Breast epithelium (tissue), 3 donors: ENCODE measurements around the gene EEF1AKMT3.

Experiments
- POLR2A ChIP-seq: fragments of 450-650 bp; IDR thresholded peaks from one replicate; pipeline ENCODE4 v1.6.1; 2016; ENCODE audit warnings: antibody characterized with exemption, mild to moderate bottlenecking, moderate library complexity
- TF ChIP-seq, protein P1 (sequence below), 3 donors: fragments of 450-650 bp; IDR thresholded peaks; one replicate each; pipeline ENCODE4 v1.5.1; 2016 to 2017; ENCODE audit warnings: antibody characterized with exemption in 3 of 3, mild to moderate bottlenecking in 3 of 3, moderate library complexity in 3 of 3

GRCh38 chr12:57734591-57734990 lies 37.8 kb upstream of the EEF1AKMT3 start:
- TF ChIP-seq, protein P1, sequence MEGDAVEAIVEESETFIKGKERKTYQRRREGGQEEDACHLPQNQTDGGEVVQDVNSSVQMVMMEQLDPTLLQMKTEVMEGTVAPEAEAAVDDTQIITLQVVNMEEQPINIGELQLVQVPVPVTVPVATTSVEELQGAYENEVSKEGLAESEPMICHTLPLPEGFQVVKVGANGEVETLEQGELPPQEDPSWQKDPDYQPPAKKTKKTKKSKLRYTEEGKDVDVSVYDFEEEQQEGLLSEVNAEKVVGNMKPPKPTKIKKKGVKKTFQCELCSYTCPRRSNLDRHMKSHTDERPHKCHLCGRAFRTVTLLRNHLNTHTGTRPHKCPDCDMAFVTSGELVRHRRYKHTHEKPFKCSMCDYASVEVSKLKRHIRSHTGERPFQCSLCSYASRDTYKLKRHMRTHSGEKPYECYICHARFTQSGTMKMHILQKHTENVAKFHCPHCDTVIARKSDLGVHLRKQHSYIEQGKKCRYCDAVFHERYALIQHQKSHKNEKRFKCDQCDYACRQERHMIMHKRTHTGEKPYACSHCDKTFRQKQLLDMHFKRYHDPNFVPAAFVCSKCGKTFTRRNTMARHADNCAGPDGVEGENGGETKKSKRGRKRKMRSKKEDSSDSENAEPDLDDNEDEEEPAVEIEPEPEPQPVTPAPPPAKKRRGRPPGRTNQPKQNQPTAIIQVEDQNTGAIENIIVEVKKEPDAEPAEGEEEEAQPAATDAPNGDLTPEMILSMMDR (IDR thresholded peaks at IDR 0.05), result no peak
- TF ChIP-seq POLR2A, result no peak
